Measurements from ENCODE around the gene CTSV. TPM values are rescaled to one million over a fixed set of nuclear protein-coding genes. Genes with fewer than 3 reads are reported as not detected.

The CTSV gene
- polyA plus RNA-seq, 10 donors: 0.44 to 3.2 (median 0.71) TPM

Other genes starting within 250 kb of the CTSV start
- 1 to 10 TPM; 3.3 to 5.4 (median 4.0) TPM for gene ZNF782, start 184.6 kb downstream of the CTSV start, polyA plus RNA-seq (ENCODE audit: insufficient read length in 10 of 10)
- gene NUTM2G, start 110.3 kb downstream of the CTSV start, polyA plus RNA-seq (ENCODE audit: insufficient read length in 10 of 10): 1 to 10 TPM in 2 of 10 donors, under 1 TPM in 8; 0.20 to 1.3 (median 0.56) TPM

All from muscle of back (tissue), 10 donors.